ENCODE results near the gene TBCD.

TBCD gene

DNA sequence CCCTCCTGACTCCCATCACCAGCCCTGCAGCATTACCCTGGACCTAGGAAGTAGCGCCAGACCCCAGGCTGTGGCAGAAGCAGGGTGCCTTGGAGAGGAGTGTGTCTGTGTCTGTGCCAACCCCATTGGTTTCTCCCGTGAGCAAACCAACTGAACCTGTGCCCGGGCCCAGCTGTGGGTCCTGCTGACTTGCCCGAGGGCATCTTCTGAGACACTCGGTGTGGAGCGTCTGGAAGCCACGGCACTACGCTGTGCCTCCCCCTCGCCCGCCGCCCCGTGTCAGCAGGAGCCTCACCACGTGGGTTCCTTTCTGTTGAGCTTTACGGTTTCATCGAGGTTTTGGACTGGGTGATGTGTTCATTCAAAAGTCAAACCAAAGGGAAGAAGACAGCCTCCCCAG, 60.2 kb downstream of the TBCD start:
- DNase-seq, result no peak

DNA sequence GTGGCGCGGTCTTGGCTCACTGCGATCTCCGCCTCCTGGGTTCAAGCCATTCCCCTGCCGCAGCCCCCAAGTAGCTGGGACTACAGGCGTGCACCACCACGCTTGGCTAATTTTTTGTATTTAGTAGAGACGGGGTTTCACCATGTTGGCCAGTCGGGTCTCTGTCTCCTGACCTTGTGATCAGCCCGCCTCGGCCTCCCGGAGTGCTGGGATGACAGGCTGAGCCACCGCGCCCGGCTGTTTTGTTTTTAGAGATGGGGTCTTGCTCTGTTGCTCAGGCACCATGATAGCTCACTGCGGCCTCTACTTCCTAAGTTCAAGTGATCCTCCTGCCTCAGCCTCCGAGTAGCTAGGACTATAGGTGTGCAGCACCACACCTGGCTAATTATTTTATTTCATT, 60.7 kb downstream of the TBCD start:
- no peak for DNase-seq

GRCh38 chr17:82813299-82814051, 61.6 kb downstream of the TBCD start:
- no peak for DNase-seq

DNA sequence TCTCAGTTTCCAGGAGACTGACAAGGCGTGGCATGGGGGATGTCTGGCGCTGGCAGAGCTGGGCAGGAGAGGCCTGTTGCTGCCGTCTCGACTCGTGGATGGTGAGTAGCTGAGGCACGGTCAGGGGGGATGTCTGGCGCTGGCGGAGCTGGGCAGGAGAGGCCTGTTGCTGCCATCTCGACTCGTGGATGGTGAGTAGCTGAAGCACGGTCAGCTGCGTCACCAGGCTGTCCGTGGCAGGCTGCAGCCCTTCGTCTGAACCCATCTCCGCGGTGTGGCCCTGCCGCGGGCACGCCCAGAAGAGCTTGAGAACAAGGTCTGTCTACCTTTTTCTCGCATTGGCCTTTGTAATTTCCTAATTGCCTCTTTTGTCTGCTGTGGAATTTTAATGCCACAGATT, 63.0 kb downstream of the TBCD start:
- no peak for DNase-seq

- DNase-seq, result no peak
Observed at GRCh38 chr17:82815354-82815753, 63.5 kb downstream of the TBCD start.

GRCh38 chr17:82815790-82816305, 64.0 kb downstream of the TBCD start:
- no peak for DNase-seq

- DNase-seq, result no peak
Observed at GRCh38 chr17:82816358-82816757, 64.5 kb downstream of the TBCD start.

DNA sequence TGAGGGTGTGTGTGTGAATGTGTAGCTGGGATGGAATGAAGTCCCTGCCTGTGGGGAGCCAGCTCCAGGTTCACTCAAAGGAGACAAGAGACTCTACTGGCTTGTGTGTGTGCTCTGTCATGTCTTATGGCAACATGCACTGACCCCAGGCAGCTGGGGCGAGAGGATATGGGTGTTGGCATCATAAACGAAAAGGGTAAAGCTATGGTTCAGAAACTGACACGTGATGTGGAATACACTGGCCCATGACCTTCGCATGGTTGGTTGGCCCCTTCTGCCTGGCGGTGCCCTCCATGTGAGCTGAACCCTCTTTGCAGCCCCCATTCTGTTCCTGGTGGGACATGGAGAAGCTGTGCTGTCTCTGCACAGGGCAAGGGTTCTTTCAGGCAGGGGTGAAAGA, 66.1 kb downstream of the TBCD start:
- no peak for DNase-seq

DNA sequence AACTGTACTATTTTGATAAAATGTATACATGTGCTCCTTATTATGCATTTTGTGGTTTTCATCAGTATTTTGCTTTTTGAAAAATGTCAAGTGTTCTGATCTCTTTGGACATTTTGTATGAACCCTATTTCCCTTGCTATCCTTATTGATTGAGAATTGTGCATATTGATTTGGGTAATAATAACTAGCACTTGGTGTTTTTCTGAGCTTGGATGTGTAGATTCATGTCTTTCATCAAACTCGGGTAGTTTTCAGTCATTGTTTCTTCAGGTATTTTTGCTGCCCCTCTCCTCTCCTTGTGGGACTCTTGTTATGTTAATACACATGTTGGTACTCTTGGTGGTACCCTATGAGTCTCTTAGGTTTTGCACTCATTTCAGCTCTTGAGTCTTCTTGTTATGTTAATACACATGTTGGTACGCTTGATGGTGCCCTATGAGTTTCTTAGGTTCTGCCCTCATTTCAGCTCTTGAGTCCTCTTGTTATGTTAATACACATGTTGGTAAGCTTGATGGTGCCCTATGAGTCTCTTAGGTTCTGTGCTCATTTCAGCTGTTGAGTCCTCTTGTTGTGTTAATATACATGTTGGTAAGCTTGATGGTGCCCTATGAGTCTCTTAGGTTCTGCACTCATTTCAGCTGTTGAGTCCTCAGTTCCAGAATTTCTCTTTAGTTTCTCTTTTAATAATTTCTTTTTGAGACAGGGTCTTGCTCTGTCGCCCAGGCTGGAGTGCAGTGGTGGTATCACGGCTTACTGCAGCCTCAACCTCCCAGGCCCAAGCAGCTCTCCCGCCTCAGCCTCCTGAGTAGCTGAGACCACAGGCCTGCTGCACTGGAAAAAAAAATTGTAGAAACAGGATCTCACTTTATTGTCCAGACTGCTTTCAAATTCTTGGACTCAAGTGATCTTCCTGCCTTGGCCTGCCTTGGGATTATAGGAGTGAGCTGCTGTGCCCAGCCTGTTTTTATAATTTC, 68.7 kb downstream of the TBCD start:
- no peak for DNase-seq

DNA sequence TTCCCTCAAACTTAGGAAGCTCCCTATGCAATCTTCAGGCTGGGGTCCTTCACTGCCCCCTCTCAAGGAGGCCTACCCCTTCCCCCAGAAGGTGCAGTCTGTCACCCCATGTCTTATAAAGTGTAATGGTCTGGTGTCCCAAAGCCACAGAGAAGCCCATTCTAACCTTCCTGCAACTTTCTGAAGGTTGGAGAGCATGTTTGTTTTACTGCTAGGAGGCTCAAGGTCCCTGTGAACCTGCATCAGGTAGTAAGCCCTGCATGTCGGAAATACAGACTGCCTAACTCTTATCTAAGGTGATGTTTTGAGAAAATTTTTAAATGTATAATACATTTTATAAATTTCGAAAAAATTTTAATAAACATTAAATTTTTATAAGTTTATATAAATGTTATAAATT, 69.7 kb downstream of the TBCD start:
- DNase-seq, result no peak

GRCh38 chr17:82822281-82822680, 70.4 kb downstream of the TBCD start:
- no peak for DNase-seq

- DNase-seq, result no peak
Observed at GRCh38 chr17:82823004-82823403, 71.1 kb downstream of the TBCD start.

DNA sequence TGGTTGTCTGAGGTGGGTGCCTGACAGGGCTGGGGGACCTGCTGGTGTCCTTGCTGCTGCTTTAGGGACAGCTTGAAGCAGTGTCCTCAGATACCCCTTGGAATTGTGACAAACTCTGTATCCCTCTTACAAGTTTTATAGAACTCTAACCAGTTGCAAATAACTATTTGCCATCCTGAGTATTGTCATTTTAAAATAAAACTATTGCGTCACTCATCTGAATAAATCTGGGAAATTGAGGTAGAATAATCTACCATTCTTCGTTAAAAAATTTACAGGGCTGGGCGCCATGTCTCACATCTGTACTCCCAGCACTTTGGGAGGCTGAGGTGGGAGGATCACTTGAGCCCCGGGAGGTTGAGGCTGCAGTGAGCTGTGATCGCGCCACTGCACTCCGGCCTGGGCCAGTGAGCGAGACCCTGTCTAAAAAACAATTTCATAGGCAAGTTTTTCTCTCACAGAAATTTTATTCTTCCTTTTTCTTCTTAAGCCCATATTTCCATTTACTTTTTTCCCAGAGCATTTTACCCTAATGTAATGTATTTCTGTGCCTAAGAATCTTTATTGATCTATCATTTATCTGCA, 73.8 kb downstream of the TBCD start:
- DNase-seq, result no peak

- DNase-seq, result no peak
Observed at GRCh38 chr17:82826211-82826610, 74.3 kb downstream of the TBCD start.

DNA sequence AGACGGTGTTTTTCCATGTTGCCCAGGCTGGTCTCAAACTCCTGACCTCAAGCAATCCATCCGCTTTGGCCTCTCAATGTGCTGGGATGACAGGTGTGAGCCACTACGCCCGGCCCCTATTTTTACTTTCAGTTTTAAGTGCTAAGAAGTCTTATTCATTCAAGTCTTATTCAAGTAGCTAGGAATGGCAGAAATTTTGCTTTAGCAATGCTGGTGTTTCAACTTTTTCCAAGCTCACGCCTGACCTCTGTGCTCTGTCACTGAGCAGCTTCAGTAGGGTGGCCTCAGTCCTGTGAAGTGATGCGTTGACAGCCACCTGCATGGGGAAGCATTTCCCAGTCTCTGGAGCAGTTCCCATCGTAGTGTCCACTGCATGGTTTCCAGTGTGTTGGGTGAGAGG, 75.1 kb downstream of the TBCD start:
- DNase-seq, result no peak

DNA sequence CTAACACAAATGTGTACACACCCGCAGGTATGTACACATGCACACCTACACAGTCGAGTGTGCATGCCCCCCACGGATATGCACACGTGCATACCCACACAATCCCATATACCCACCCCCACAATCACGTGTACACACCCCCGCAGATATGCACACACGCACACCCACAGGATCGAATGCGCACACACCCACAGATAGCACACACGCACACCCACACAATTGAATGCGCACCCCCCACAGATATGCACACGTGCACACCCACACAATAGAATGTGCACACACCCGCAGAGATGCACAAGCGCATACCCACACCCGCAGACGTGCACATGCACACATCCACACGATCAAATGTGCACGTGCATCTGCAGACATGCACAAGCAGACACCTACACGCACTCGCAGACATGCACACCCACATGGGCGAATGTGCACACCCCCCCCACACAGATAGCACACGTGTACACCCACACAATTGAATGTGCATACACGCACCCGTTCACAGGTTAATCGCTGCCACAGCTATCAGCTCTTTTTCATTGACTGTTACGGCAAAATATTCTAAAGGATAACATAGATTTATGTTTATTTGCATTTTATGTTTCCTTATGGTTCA, 77.1 kb downstream of the TBCD start:
- no peak for DNase-seq

DNA sequence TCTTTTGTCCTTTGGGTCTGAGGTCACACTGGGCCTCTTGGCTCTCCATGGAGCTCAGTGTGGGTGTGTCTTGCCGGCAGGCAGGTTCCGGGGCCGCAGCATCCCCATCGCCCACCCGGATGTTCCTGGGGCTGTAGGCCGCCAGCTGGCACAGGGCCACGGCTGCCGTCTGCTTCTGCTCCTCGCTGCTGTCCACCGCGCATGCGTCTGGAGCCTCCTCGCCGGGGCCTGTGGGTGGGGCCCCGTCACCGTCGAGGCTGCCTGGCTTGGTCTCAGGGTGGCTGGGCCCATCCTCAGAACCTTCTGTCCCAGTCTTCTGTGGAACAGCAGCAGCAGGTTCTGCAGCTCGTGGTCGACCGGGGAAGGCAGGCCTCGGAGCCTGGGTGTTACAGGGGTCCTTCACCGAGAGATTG, 78.4 kb downstream of the TBCD start:
- DNase-seq, result no peak

- DNase-seq, result no peak
Observed at GRCh38 chr17:82831041-82831817, 79.4 kb downstream of the TBCD start.

DNA sequence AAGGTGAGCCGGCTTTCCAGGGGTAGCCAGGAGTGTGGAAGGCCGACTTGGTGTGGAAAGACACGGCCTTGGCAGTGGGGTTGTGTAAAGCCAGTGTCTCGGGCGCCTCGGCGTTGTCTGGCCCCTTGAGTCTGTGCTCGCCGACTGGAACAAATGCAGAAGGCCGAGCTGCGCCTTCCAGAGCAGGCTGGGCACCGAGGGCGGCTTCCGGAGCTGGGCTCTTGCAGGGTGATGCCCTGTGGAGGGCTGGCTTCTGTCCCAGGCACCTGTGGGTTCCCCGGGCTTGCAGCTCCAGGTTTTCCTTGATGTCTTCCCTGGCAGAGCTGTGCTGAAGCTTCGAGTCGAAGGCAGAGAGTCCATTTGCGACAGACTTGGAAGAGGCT, 79.9 kb downstream of the TBCD start:
- DNase-seq, result peak in 1 of 2 experiments; percentile 41

DNA sequence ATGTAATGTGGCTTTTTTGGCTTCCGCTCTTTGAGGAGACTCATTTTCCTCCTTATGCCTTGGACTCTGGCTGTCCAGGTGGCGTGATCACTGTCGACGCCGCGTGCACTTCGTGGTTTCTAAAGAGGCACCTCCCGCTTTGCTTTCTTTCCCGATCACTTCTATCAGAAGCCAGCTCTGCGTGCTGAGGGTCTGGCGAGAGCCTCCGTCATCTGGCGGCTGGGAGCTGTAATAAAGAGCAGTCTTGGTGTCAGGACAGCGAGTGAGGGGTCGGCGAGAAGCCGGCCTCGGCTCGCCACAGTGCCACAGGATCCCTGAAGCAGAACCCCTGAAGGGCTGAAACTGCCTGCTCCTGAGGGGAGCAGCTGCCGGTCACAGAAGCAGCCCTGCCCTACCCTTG, 80.5 kb downstream of the TBCD start:
- no peak for DNase-seq

DNA sequence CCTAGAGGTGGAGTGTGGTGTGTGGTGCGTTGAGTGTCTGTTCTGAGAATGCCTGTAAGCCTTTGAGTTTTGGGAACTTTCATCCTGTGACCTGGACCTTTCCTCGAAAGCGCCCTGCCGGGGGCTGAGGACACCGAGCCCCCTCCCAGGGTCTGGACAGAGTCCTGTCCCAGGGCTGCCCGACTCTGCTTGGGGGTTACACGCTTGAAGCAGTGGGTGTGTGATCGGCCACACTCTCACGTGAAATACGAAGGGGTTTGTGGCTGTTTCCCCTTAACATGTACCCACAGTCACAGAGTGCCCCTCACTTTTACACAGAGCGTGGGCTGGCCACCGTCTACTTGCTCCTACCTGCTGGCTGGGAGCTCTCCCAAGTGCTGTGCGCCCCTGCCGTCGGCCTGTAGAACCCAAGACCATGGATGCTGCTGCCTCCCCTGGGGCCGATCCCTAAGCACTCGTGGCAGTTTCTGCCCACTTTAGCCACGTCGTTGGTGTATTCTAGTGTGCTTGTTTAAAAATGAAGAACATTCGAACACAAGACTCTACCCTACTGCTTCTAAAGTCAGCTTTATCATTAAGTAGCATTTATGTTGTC, 81.1 kb downstream of the TBCD start:
- DNase-seq, result no peak

DNA sequence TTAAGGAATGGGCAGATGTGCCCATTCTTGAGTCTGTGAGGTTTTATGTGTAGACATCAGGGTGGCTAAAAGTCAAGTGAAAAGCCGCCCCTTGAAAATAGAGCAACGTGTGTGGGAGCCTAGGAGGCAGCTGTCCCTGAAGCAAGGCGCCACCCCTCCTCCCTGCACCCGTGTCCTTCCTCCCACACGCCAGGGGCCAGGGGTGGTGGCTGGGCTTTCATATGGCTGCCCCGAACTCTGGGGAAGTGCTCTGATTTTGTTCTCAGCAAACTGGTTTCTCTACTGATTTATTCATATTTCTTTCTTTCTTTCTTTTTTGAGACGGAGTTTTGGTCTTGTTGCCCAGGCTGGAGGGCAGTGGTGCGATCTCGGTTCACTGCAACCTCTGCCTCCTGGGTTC, 83.3 kb downstream of the TBCD start:
- DNase-seq, result no peak
